Measurements from ENCODE around the gene TRPM1. TPM values are rescaled to one million over a fixed set of nuclear protein-coding genes. Genes with fewer than 3 reads are reported as not detected.

Gene TRPM1
- not detected in 2 replicates for total RNA-seq (2014; rRNA removed; shearing (Covaris generic))

GRCh38 chr15:31101262-31102038 is at the start of gene TRPM1:
Gene TRPM1, minus strand, starts transcription at chr15:31101725. Its CDS starts 20,370 bp downstream, at chr15:31081355.

GRCh38 chr15:30991255-30992235 is 110.0 kb downstream of the TRPM1 start, which contains the start of gene MTMR10:
Gene MTMR10, minus strand, starts transcription at chr15:30991628. Its CDS starts 122 bp downstream, at chr15:30991506.

Small RNA genes lying within 50 kb of the gene (small RNA-seq; reads per million reads assigned to genes)
- not detected for gene MIR211
- not detected for gene RNU6-466P

Other genes starting within 250 kb of the TRPM1 start
- gene FAN1, start 197.8 kb downstream of the TRPM1 start, total RNA-seq (2014; rRNA removed; shearing (Covaris generic)), result 14.0 and 20.5 TPM in 2 replicates
- 15.6 and 16.8 TPM in 2 replicates for gene MTMR10, start 110.1 kb downstream of the TRPM1 start, total RNA-seq (2014; rRNA removed; shearing (Covaris generic))
- 10.0 and 16.1 TPM in 2 replicates for gene KLF13, start 225.1 kb upstream of the TRPM1 start, total RNA-seq (2014; rRNA removed; shearing (Covaris generic))

Measured in A375 (cell line).